Renal pelvis (tissue), 4 donors: ENCODE results near the gene GNG2. TPM values are rescaled to one million over a fixed set of nuclear protein-coding genes. Genes with fewer than 3 reads are reported as not detected.

Source experiments
- DNase-seq: peaks from one replicate; pipeline ENCODE4 v3.0.0-alpha.2; 2013
- polyA plus RNA-seq, 3 donors: library from polyadenylated mRNA; unstranded; fragments of 120-200 nt; gene quantifications; one replicate each; pipeline ENCODE4 v1.2.1, GENCODE V29; 2013; ENCODE audit not compliant: insufficient read length in 3 of 3

Gene GNG2
- polyA plus RNA-seq, 3 donors, result 56.4 to 67.4 (median 58.2) TPM

GRCh38 chr14:52018252-52018651, 157.8 kb downstream of the GNG2 start:
- no peak for DNase-seq

GRCh38 chr14:52018970-52019369, 158.6 kb downstream of the GNG2 start:
- no peak for DNase-seq

Other genes starting within 250 kb of the GNG2 start
- gene FRMD6, start 208.7 kb upstream of the GNG2 start, polyA plus RNA-seq, result 10 to 100 TPM; 14.5 to 17.9 (median 16.7) TPM
- gene RTRAF, start 128.9 kb downstream of the GNG2 start, polyA plus RNA-seq, result 100 to 1,000 TPM; 231 to 290 (median 246) TPM
- gene NID2, start 208.4 kb downstream of the GNG2 start, polyA plus RNA-seq, result 100 to 1,000 TPM in 1 of 3 donors, 10 to 100 TPM in 2; 91.7 to 102 (median 97.7) TPM